ENCODE data around the gene NUP155.
A peak's percentile ranks its signal among the peaks of the same experiment; 100 is the strongest.
"Not testable (repeated sequence)": the region's sequence is repeated elsewhere in the genome, so short reads cannot be mapped to it uniquely, and the experiment has no call there.

Gene NUP155

GRCh38 chr5:37370864-37371726 lies at the start of gene NUP155:
Gene NUP155, minus strand, starts transcription at chr5:37371106. Its CDS starts 129 bp downstream, at chr5:37370977.
- peak; percentile 89 for FAIRE-seq

- no peak for FAIRE-seq
These were observed 46.4 kb upstream of the NUP155 start for GRCh38 chr5:37417347-37417746.

GRCh38 chr5:37415456-37415855 lies 44.5 kb upstream of the NUP155 start:
- not testable (repeated sequence) for FAIRE-seq

- FAIRE-seq, result no peak
These were observed 41.6 kb upstream of the NUP155 start for GRCh38 chr5:37412515-37412914.

DNA sequence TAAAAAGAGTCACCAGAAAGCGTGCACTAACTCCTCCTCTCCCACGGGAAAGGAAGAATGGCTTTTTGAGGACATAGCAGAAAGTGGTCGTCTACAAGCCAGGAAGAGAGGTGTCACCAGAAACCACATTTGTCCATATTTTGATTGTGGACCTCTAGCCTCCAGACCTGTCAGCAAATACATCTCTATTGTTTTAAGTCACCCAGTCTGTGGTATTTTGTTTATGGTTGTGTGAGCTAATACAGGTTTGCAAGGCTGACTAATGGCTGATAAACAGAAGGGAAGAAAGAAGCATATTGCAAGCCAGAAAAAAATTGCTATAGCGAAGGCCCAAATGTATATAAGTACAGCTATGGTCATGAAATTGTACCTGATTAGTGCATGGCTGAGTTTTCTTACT lies 29.6 kb upstream of the NUP155 start:
- no peak for FAIRE-seq

DNA sequence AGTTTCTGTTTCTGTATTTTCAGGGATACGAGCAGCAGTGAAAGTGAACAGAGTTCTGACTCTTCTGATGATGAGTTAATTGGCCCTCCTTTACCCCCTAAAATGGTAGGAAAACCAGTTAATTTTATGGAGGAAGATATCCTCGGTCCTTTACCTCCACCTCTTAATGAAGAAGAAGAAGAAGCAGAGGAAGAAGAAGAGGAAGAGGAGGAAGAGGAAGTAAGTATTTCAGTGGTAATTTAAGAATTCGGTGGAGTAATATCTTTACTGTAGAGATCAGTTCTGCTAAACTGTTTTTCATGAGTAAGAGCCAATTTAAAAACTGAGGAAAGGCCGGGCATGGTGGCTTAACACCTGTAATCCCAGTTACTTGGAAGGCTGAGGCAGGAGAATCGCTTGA lies 25.4 kb upstream of the NUP155 start:
- FAIRE-seq, result no peak

DNA sequence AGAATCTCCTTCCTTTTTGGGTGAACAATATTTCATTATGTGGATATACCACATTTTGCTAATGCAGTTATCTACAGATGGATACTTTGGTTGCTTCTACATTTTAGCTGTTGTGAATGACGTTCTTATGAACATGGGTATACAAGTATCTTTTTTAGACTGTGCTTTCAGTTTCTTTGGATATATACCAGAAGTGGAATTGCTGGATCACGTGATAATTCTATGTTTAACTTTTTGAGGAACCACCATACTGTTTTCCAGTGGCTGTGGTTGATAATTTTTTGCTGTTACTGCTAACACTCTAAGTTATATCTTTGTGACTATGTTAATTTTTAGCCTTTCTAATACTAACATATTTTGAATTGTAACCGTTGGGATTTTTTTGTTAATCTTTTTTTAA lies 20.7 kb upstream of the NUP155 start:
- FAIRE-seq, result no peak

DNA sequence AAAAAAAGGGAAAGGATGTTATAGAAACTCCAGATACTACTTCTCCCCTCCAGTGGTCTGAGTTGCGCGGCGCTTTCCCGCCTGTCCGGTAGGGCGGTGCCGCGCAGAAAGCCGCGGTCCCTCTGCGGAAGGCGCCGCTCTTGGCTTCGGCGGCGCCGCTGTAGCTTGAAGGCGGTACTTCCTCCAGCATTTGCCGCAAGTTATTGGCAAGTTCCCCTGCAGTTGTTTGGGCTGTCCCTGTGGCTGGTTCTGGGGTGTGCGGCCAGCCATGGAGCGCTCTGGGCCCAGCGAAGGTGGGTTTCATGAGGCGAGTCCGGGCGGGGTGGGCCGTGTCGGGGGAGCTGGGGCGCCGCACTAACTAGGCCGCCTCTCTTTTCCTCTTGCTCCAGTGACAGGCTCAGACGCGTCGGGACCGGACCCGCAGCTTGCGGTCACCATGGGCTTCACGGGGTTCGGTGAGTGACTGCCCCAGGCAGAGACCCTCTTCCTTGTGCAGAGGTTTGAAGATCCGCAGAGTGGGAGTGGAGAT lies 8.3 kb upstream of the NUP155 start, which contains the start of gene WDR70:
TSS of gene WDR70 (plus strand) at position 219 of the 529 bp plus-strand sequence. CDS start at position 269, 50 bp downstream.
- peak; percentile 91 for FAIRE-seq

- not testable (repeated sequence) for FAIRE-seq
These were observed 7.2 kb upstream of the NUP155 start for GRCh38 chr5:37378066-37378465.

GRCh38 chr5:37375091-37375490 lies 4.2 kb upstream of the NUP155 start:
- no peak for FAIRE-seq

- no peak for FAIRE-seq
These were observed 399 bp downstream of the NUP155 start for GRCh38 chr5:37370550-37370863.

DNA sequence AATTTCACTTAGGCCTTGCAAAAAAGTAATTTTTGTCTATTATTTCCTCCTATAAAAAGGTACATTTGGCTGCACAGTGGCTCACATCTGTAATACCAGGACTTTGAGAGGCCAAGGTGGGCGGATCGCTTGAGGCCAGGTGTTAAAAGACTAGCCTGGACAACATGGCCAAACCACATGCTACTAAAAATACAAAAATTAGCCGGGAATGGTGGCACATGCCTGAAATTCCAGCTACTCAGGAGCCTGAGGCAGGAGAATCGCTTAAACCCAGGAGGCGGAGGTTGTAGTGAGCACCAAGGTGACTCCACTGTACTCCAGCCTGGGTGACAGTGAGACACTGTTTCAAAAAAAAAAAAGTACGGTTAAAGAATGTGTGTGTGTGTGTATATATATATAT lies 15.7 kb downstream of the NUP155 start:
- FAIRE-seq, result no peak

GRCh38 chr5:37342741-37343140 lies 28.2 kb downstream of the NUP155 start:
- FAIRE-seq, result not testable (repeated sequence)

- FAIRE-seq, result not testable (repeated sequence)
These were observed 36.2 kb downstream of the NUP155 start for GRCh38 chr5:37334754-37335153.

GRCh38 chr5:37326536-37326935 lies 44.4 kb downstream of the NUP155 start:
- FAIRE-seq, result no peak

- no peak for FAIRE-seq
These were observed 47.3 kb downstream of the NUP155 start for GRCh38 chr5:37323607-37324006.

- no peak for FAIRE-seq
These were observed 51.7 kb downstream of the NUP155 start for GRCh38 chr5:37319037-37319782.

DNA sequence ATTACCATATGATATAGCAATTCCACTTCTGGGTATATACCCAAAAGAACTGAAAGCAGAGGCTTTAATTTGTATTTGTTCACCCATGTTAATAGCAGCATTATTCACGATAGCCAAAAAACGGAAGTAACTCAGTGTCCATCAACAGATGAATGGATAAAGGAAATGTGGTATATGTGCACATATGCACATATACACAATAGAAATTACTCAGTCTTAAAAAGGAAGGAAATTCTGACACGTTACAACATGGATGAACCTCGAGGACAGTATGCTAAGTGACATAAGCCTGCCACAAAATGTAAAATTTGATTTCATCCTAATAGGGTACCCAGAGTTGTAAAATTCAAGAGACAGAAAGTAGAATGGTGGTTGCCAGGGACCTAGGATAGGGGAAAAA lies 54.9 kb downstream of the NUP155 start:
- no peak for FAIRE-seq

DNA sequence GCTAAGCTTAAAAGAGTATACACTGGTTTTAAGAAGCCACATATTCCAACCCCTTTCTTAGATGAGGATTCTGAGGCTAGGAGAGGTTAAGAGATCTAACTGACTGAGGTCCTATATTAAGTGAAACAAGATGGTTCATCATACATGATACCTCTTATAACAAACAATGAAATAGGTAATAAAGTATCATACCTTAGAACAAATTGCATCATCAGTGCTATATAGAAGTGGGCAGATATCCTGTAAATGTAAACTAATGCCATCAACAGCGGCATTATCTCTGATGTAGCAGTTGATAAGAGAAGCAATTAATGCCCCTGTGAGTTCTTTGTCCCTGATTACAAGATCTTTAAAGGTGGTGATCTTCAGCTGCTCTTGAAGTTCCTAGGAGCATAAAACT lies 60.5 kb downstream of the NUP155 start:
- no peak for FAIRE-seq

DNA sequence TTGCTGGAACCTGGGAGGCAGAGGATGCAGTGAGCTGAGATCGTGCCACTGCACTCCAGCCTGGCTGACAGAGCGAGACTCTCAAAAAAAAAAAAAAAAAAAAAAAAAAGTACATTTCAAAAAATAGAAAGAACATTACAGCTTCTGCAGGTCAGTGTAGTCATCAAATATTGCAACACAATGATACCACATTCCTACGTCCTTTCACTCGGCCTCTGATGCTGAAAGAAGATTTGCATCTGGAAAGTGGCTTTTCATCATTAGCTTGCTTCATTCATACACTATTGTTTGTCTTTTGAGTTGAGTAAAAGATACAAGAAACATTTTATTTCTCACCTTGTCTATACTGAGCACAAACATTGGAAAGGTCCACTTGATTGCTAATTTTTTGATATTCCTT lies 62.1 kb downstream of the NUP155 start:
- no peak for FAIRE-seq

DNA sequence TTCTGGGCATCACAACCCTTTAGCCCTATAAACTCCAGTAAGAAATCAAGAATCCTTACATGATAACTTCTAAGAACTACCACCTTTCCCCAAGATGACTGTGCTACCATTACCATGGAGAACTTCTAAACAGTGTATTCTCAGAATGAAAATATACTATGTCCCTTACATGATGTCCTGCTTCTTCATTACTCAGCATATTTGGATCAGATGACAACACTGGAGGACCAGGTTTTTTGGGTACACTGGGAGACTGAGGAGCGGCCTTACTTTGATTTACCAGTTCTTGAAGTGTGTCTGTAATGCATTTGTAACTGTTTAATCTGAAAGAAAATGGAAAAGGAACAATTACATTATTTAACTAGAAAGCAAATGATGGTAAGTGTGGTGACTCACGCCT lies 66.0 kb downstream of the NUP155 start:
- FAIRE-seq, result no peak

GRCh38 chr5:37296313-37296712 lies 74.6 kb downstream of the NUP155 start:
- not testable (repeated sequence) for FAIRE-seq

DNA sequence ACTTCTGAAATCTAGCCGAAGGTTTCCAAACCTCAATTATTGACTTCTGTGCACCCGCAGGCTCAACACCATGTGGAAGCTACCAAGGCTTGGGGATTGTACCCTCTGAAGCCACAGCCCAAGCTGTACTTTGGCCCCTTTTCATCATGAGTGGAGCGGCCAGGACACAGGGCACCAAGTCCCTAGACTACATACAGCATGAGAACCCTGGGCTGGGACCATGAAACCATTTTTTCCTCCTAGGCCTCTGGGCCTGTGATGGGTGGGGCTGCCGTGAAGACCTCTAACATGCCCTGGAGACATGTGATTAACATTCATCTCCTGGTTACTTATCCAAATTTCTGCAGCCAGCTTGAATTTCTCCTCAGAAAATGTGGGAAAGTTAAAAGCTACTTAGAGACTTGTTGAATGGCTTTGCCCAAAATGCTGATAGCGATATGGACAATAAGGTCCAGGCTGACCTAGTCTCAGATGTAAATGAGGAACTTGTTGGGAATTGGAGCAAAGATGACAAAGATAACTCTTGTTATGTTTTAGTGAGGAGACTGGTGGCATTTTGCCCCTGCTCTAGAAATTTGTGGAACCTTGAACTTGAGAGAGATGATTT lies 87.6 kb downstream of the NUP155 start:
- no peak for FAIRE-seq

Measured in endometrium (tissue), 2 donors.